K562 treated with DMSO at 1 percent for 4 hours (cell line): Measurements from ENCODE around the gene TBL3. TPM values are rescaled to one million over a fixed set of nuclear protein-coding genes. Genes with fewer than 3 reads are reported as not detected.

Experiments
- total RNA-seq: library from RNA; unstranded; fragments of 300-600 nt; gene quantifications from 2 replicates; pipeline ENCODE4 v1.2.3, GENCODE V29; 2022; ENCODE audit not compliant: insufficient read depth

Gene TBL3
- total RNA-seq = 41.9 and 47.0 TPM in 2 replicates

DNA sequence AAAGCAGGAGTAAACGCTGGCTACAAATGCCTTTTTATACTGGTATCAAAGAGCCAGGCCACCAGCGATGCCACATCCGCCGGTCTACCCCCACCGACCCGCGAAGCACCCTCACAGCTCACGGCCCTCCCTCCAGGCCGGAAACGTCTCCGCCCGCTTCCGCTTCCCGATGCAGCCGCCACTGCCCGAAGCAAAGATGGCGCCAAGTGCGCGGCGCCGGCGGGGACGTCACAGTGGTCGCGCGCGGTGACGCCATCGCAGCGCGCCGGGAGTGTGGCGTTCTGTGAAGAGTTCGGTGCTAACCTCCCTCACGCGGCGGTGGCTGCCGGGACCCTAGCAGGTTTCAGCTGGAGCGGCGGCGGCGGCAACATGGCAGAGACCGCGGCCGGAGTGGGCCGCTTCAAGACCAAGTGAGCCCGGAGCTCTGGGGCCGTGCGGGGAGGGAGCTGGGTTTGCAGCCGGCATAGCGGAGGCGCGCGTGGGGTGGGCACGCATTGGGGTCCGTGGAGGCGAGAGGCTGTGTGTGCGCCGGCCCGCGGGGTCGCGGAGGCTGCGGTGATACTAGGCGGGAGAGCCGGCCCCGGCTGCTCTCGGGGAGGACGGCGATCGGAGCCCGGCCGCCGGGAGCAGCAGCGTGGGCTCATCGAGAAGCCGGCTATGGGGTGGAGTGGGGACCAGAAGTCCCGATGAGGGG lies at the start of gene TBL3:
Gene TBL3, plus strand, starts transcription at position 258 of the 694 bp plus-strand sequence. Its CDS starts 112 bp downstream, at position 370.

DNA sequence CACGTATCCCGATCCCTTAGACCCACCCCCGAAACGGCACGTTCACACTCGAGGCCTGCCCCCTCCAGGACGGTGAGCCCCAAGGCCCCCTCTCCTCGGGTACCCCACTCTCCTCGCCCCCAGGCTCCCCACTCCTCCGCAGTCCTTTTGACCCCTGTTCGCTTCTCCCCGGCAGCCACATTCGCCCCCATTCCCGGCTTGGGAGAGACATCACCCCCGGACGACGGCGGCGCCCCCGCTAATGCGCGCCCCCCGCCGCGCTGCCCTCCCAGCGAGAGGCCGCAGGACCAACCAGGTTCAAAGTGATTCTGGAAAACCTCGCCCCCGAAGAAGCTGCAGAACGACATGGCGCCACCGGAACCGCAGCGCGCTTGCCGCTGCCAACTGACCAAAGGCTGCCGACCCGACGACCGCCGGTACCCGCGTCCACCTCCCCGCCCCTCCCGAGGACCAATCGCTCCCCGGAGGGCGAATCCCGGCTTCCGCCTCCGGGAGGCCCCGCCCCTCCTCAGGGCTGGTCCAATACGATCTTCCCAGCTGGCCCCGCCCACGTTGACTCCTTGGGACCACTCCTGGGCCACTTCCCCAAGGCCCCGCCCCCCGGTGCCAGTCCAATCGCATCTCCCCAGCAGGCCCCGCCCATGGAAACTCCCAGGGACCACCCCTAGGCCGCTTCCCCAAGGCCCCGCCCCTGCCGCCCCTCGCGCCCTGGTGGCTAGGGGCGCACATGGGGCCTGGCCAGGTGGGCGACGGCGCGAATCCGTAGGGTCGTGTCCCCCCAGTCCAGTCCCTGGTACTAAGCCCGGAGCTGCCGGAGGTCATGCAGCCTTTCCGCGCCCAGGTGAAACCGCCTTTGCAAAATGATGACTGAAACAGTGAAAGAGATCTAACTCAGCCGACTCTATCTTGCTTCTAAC lies 28.8 kb upstream of the TBL3 start, which contains the start of gene MSRB1:
Gene MSRB1, minus strand, starts transcription at position 390 of the 917 bp plus-strand sequence. Its CDS starts 43 bp downstream, at position 347.

DNA sequence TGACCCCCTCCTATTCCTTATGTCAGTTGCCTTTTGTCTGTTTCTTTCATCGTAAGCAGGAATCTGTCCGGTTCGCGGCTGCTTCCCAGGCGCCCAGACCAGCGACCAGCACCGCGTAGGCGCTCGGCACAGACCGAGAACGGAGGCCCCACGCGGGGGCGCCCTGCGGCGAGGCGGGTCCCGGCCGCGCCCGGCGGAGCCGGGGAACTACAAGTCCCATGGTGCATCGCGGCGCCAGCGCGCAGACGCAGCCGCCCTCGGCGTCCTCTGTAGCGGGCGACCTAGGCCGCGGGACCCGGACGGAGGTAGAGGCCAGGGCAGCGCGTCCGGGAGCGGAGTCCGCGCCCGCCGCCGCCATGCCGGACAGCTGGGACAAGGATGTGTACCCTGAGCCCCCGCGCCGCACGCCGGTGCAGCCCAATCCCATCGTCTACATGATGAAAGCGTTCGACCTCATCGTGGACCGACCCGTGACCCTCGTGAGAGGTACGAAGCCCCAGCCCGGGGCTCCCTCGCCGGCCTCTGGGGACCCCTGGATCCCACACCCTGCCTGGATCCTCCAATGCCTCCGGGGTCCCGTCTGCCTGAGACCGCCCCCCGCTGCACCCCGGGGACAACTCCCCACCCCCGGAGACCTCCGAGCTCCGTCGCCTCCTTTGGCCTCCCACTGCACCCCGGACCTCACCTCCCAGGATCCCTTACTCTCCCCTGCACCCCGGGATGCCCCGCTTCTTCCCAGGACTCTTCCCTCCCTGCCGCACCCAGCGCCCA lies 12.4 kb upstream of the TBL3 start, which contains the start of gene NDUFB10:
Gene NDUFB10, plus strand, starts transcription at position 270 of the 771 bp plus-strand sequence. Its CDS starts 87 bp downstream, at position 357.

DNA sequence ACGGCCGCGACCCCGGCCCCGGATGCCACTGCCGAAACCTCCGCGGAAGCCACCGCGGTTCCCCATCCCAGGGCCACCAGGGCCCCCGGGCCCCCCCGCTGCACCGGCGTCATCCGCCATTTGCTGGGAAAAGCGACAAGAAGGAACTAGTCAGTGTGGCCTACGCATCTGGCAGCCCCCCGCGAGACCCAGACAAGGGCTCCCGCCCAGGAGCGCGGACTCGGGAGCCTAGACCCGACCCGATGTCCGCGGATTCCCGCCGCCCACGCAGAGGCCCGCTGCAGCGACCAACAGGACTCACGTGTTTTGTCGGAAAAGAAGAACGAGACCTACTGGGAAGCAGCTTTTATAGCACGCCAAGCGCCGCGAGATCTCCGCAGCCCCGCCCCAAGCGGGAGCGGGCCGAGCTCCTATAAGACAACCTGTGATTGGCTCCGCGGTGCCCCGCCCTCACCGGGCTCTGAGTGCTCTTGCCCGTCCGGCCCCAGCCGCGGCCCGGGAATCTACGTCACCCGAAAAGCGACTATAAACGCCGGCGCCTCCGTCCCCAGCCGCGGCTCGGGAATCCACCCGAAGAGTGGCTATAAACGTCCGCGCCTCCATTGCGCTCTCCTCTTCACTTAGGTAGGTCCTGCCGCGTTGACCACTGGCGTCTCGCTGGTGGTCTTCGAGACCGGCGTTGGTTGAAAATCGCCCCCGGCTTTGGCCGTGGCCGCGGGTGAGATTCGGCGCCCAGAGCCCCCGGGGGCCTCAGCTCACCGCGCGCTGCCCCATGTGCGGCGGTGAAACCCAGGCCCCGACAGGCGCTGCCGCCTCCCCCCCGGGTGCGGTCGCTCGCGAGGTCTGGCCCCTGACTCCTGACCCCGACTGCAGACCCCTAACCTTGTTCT lies 7.1 kb upstream of the TBL3 start, which contains the start of gene RPS2:
Gene RPS2, minus strand, starts transcription at position 321 of the 890 bp plus-strand sequence. Its CDS starts 201 bp downstream, at position 120.

DNA sequence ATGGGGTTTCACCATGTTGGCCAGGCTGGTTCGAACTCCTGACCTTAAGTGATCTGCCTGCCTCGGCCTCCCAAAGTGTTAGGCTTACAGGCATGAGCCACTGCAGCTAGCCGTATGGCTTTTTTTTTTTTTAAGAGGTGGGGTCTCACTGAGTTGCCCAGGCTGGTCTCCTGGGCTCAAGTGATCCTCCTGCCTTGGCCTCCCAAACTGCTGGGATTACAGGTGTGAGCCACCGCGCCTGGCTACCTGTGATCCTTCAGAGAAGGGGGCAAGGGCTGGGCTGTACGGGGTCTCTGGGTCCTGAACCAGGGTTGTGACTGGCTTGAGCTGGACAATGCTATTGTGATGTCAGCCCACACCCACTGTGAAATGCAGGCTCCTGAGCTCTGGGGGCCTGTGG lies 5.4 kb upstream of the TBL3 start, which contains the start of gene RNF151:
Gene RNF151, plus strand, starts transcription at position 397 of the 400 bp plus-strand sequence. CDS start 26 bp downstream, outside the sequence.

DNA sequence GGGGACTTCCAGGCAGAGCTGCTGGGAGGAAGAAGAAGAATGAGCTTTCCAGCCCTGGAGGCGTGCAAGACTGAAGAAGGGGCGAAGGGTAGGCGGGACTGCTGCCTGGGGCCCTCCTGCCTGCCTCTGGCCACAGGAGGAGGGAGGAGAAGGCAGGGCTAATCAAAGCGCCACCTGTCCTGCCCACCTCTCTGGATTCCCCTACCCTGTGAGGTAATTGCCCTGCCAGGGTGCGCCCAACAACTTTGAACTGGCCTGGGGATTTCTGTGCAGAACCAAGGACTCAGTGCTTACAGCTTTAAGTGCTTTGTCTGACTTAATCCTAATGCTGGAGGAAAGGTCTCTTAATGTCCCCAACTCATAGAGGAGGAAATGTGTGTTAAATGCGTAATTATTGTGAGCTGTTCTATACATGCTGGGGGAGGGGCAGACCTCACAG lies 9.6 kb downstream of the TBL3 start, which contains the start of gene NOXO1:
Gene NOXO1, minus strand, starts transcription at position 72 of the 439 bp plus-strand sequence. CDS start 290 bp downstream, outside the sequence.

DNA sequence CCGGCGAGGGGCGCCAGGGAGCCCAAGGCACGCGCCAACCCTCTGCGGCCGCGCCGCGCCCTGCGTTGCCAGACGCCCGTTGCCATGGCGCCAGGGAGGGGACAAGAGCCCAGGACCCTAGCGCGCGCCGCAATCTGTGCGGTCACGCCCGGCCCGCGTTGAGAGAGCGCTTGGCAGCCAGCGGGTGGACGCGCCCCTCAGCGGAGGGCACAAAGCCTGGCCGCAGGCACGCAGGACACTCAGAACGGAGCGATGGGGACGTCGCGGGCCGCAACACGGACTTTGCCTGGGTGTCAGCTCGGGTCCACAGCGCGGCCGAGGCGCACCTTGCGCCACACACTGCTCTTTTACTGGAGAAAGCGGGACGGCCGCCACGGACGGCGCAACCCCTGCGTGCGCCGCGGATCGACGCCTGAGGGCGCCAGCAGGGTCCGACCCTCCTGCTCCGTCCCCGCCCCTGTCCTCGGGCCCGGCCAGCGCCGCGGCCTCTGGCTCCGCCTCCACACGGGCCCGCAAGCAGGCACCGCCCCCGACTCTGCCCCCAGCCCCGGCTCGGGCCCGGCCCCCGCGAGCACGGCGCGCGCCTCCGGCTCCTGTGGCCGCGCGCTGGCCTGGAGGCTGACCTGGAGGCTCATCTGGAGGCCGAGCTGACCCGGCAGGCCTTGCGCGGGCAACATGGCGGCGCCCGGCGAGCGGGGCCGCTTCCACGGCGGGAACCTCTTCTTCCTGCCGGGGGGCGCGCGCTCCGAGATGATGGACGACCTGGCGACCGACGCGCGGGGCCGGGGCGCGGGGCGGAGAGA lies 11.9 kb downstream of the TBL3 start, which contains the start of gene GFER:
Gene GFER, plus strand, starts transcription at position 650 of the 803 bp plus-strand sequence. Its CDS starts 26 bp downstream, at position 676.

DNA sequence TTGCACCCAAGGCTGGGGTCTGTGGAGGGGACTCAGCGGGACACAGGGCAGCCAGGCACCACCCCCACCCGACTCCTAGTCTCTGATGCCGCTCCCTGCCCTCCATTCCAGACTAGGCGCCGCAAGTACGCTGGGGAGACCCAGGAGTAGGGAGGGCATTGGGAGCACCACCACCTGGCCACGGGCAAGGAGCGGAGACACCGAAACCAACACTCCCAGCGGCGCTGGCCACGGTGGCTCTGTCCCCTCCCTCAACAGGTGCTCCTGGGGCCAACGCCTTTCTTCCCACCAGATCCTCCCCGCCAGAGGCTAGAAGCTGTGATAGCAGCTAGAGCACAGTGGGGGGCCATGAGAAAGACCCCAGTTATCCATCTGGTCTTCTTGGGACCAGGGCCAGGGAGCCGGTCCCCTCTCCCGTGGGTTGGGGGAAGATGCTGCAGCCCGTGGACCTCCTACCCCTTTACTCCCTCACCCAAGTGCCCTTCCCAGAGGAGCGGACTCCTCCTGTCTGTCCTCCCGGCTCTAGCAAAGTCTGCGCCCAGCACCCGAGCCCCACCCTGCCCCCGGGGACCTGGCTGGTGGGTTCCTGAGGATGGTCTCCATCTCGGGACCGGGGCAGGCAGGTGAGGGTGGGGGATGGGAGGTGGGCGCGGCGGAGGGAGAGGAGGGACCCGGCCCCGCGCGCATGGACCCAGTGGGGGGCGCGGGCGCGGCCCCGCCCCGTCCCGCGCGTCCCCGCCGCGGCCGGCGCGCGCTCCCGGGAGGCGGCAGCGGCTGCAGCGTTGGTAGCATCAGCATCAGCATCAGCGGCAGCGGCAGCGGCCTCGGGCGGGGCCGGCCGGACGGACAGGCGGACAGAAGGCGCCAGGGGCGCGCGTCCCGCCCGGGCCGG lies 17.6 kb downstream of the TBL3 start, which contains the start of gene SYNGR3:
Gene SYNGR3, plus strand, starts transcription at position 762 of the 892 bp plus-strand sequence. CDS start 133 bp downstream, outside the sequence.

DNA sequence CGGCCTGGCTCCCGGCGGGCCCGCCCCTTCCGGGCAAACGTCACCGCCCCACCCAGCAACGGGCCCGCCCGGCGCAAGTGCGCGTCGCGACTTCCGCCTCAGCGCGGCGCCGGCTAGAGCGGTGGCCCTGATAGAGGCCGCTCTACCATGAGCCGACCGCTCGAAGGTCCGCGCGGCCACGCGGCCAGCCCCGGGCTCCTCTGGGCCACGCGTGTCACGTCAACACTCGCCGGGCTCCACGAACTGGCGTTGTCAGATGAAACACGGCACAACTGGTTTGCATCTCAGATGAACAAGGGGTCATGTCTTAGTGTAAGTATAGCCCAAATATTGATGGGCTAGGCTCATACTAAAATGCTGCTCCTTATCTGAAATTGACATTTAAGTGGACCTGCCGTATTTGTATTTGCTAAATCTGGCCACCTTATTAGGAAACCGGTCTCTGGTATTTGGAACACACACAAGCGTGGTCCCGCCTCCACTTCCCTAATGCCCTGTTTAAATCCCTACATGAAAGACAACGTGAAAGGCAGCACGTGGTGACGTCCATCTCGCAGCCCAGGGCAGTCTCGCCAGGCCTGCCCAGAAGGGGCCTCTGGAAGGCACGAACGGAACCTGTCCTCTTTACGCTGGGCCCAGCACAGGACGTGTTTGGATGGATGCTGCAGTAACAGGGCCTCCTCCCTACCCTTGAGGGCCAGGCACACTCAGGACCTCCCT lies 38.1 kb downstream of the TBL3 start, which contains the start of gene ZNF598:
Gene ZNF598, minus strand, starts transcription at position 31 of the 720 bp plus-strand sequence.

DNA sequence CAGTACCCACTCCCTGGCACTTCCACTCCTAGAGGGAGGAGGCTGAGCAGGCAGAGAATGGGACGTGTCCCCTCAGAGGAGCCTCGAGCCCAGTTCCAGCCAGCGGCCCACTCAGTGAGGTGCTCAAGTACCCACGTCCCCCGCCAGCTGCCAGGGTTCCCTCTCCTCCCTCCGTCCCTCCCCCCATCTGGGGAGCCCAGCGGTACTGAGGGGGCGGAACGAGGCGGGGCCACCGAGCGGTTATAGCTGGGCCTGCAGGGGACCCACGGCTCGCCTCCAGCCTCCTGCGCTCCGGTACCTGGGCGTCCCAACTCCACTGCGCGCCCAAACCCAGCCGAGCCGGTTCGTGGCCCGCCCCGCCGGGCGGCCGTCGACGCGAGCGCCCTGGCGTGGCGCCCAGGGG lies 47.7 kb downstream of the TBL3 start, which contains the start of gene NPW:
Gene NPW, plus strand, starts transcription at position 268 of the 403 bp plus-strand sequence.

DNA sequence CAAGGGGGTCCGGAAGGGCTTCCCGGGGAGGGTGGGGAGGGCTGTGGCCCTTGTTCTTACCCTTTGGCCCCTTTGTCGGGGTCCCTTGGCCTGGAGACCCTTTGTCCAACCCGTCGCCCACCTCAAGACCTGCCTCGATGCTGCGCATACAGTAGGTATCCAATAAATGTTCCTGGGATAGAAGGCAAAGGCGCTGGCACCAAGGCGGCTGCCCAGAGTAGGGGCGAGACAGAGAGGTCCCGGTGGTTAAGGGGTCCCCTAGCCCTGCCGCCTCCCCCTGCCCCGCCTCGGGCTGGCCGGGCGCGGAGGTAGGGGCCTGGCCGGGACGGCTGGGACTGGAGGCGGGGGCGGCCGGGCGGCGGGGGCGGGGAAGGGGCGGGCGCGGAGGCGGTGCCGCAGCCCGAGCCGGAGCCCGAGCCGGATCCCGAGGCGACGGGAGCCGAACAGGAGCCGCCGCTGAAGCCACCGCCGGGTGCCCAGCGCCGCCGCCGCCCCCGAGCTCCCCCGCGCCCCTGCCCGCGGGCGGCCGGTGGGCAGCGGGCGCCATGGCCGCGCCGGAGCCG lies 54.7 kb downstream of the TBL3 start, which contains the start of gene NHERF2:
Gene NHERF2, plus strand, starts transcription at position 442 of the 563 bp plus-strand sequence. Its CDS starts 104 bp downstream, at position 546.

Other genes with a start within 250 kb of the TBL3 start
- 64.2 and 84.8 TPM in 2 replicates for gene NME3, start 200.5 kb upstream of the TBL3 start, total RNA-seq
- gene EME2, start 199.2 kb upstream of the TBL3 start, total RNA-seq = 5.9 and 6.2 TPM in 2 replicates
- gene MRPS34, start 198.9 kb upstream of the TBL3 start, total RNA-seq = 233 and 260 TPM in 2 replicates
- gene SPSB3, start 189.5 kb upstream of the TBL3 start, total RNA-seq = 61.7 and 72.9 TPM in 2 replicates
- gene NUBP2, start 189.1 kb upstream of the TBL3 start, total RNA-seq = 116 and 132 TPM in 2 replicates
- 0.61 and 0.96 TPM in 2 replicates for gene IGFALS, start 178.3 kb upstream of the TBL3 start, total RNA-seq
- gene HAGH, start 145.2 kb upstream of the TBL3 start, total RNA-seq = 59.4 and 75.6 TPM in 2 replicates
- 12.5 and 17.8 TPM in 2 replicates for gene FAHD1, start 144.8 kb upstream of the TBL3 start, total RNA-seq
- 61.7 and 62.6 TPM in 2 replicates for gene MEIOB, start 99.9 kb upstream of the TBL3 start, total RNA-seq
- not detected in 2 replicates for gene HS3ST6, start 53.6 kb upstream of the TBL3 start, total RNA-seq
- gene MSRB1, start 28.9 kb upstream of the TBL3 start, total RNA-seq = 55.4 and 70.9 TPM in 2 replicates
- gene RPL3L, start 17.4 kb upstream of the TBL3 start, total RNA-seq = 0.47 TPM in 1 of 2 replicates, not detected in the other
- 214 and 219 TPM in 2 replicates for gene NDUFB10, start 12.5 kb upstream of the TBL3 start, total RNA-seq
- 6,829 and 8,005 TPM in 2 replicates for gene RPS2, start 7.2 kb upstream of the TBL3 start, total RNA-seq
- not detected in 2 replicates for gene RNF151, start 5.2 kb upstream of the TBL3 start, total RNA-seq
- gene NOXO1, start 9.4 kb downstream of the TBL3 start, total RNA-seq = not detected in 2 replicates
- 54.4 and 64.7 TPM in 2 replicates for gene GFER, start 12.1 kb downstream of the TBL3 start, total RNA-seq
- 30.6 and 35.1 TPM in 2 replicates for gene SYNGR3, start 17.9 kb downstream of the TBL3 start, total RNA-seq
- 103 and 116 TPM in 2 replicates for gene ZNF598, start 37.8 kb downstream of the TBL3 start, total RNA-seq
- 1.6 and 5.6 TPM in 2 replicates for gene NPW, start 47.7 kb downstream of the TBL3 start, total RNA-seq
- 28.8 and 29.0 TPM in 2 replicates for gene NHERF2, start 54.8 kb downstream of the TBL3 start, total RNA-seq
- gene NTHL1, start 75.8 kb downstream of the TBL3 start, total RNA-seq = 20.7 and 23.3 TPM in 2 replicates
- 42.5 and 52.7 TPM in 2 replicates for gene TSC2, start 75.9 kb downstream of the TBL3 start, total RNA-seq
- 67.2 and 116 TPM in 2 replicates for gene PKD1, start 163.8 kb downstream of the TBL3 start, total RNA-seq
- gene RAB26, start 176.6 kb downstream of the TBL3 start, total RNA-seq = 3.5 and 3.9 TPM in 2 replicates
- 103 and 117 TPM in 2 replicates for gene TRAF7, start 183.7 kb downstream of the TBL3 start, total RNA-seq
- gene CASKIN1, start 224.6 kb downstream of the TBL3 start, total RNA-seq = 4.2 and 5.4 TPM in 2 replicates
- gene MLST8, start 233.4 kb downstream of the TBL3 start, total RNA-seq = 73.7 and 84.0 TPM in 2 replicates
- gene BRICD5, start 238.8 kb downstream of the TBL3 start, total RNA-seq = 4.9 and 16.4 TPM in 2 replicates
- 53.8 and 56.2 TPM in 2 replicates for gene PGP, start 242.8 kb downstream of the TBL3 start, total RNA-seq